GM18505 (cell line): ENCODE measurements around the gene RPS3A.
A peak's percentile ranks its signal among the peaks of the same experiment; 100 is the strongest.
"Not testable (repeated sequence)": the region's sequence is repeated elsewhere in the genome, so short reads cannot be mapped to it uniquely, and the experiment has no call there.

ENCODE experiments used
- ATAC-seq: cut with Tn5 transposase; IDR thresholded peaks from one replicate; pipeline ENCODE4 v1.9.1; 2021; ENCODE audit not compliant: unreplicated experiment
- POLR2A ChIP-seq: IDR thresholded peaks from 4 replicates; pipeline ENCODE4 v1.6.1; 2011; ENCODE audit warnings: borderline replicate concordance; ENCODE audit not compliant: insufficient read depth, insufficient read length; ENCODE audit errors: extremely low read depth

Gene RPS3A

DNA sequence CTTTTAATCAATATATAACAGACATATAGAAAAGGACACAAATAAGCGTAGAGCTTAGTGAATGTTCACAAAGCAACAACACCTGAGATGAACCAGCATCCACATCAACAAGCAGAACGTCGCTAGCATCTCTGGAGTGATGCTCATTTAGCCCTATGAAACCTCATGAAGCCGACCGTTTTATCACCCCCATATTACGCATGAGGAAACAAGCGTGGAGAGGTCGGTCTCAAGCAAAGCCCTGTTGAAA is 524 bp upstream of the RPS3A start:
- no peak for TF ChIP-seq POLR2A
- no peak for ATAC-seq

DNA sequence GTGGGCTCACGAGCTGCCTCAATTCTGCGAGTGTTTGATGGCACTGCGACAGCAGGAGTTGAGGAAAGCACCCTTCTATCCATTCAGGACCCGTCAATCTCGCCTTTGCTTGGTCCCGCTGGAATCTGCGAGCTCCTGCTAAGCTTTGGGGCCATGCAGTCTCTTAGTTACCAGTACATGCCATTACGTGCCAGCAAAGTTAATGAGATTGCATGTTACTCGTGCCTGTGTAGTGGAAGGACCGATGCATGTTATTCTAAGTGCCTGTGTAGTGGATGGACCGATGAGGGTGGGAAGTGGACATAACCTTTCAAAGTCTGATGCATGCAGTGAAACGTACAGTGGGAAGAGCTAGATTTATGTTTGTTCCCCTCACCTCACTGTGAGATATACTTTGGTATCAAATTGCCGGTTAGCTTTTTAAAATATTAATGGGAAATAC is 569 bp downstream of the RPS3A start:
- ATAC-seq: no peak

DNA sequence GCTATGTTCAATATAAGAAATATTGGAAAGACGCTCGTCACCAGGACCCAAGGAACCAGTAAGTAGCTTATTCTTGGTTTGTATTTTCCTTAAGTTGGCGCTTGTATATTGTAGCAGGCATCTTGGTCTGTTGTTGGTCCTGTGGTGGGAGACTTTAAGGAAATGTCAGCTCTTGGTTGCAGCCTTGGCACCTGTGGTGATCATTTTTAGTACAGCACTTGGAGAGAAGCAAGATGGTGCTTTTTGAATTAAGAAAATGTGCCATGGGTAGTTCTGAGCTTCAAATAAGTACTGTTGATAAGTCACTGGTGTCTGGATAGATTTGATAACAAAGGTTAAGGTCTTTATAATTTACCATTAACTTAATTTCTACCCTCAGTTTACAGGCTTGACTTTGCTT is 1.1 kb downstream of the RPS3A start:
- no peak for TF ChIP-seq POLR2A
- ATAC-seq: no peak

More for the DNA sequence above, 569 bp downstream of the RPS3A start:
- no peak for TF ChIP-seq POLR2A

DNA sequence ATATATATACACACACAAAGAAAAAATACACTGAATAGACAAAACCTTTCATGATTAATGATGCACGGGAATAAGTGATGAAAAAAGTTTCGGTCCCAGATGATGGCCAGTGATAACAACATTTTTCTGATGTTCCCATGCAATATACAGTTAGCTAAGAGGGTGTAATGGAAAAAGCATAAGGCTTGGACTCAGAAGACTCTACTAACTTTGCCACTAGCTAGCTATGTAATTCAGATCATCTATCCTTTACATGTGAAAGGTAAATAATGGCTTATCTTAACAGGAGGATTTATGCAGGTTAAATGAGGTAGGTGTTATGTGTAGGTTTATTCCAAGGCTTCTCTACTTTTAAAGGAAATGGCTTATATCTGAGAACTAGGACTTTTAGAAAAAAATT is 4.3 kb downstream of the RPS3A start:
- TF ChIP-seq POLR2A: no peak
- no peak for ATAC-seq

DNA sequence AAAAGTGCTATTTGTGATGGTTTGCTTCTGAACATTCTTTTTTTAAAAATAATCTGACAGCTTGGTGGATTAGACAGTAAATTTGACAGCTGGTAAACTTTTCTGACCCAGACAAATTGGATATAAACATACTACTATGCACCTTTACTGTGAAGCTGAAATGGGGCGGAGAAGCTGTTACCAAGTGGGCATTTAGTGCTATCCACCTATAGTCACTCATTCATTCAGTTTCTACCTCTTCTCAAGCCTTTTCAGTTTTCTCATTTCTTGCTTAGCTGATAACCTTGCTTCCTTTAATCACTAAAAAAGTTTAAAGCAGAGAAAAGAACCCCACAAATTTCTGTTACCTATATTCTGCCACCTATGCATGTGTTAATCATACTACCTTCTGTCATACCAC is 5.2 kb downstream of the RPS3A start:
- no peak for ATAC-seq
- no peak for TF ChIP-seq POLR2A

DNA sequence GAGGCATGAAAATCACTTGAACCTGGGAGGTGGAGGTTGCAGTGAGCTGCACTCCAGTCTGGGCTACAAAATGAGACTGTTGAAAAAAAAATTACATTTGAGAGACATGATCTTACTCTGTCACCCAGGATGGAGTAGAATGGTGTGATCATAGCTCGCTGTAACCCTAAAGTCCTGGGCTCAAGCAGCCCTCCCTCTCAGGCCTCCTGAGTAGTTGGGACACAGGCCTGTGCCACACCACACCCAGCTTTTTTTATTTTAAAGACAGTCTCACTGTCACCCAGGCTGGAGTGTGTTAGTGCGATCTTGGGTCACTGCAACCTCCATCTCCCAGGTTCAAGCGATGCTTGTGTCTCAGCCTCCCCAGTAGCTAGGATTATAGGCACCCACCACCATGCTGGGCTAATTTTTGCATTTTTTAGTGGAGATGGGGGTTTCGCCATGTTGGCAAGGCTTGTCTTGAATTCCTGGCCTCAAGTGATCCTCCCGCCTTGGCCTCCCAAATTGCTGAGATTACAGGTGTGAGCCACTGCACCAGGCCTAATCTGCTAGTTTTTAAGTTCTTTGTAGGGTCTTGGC is 6.1 kb downstream of the RPS3A start:
- peak; percentile 2 for TF ChIP-seq POLR2A

DNA sequence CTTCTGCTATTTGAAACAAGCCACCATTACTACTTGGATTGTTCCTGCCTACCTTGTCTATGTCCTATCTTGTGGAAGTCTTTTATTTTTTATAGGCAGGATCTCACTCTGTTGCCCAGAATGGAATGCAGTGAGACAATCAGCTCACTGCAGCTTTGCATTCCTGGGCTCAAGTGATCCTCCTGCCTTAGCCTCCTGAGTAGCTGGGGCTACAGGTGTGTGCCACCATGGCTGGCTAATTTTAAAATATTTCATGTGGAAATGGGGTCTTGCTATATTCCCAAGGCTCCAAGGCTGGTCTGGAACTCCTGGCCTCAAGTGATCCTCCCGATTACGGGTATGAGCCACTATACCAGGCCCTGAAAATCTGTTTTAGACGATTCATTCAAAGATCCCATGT is 7.6 kb downstream of the RPS3A start:
- no peak for TF ChIP-seq POLR2A
- no peak for ATAC-seq

More for the DNA sequence above, 6.1 kb downstream of the RPS3A start:
- no peak for ATAC-seq

DNA sequence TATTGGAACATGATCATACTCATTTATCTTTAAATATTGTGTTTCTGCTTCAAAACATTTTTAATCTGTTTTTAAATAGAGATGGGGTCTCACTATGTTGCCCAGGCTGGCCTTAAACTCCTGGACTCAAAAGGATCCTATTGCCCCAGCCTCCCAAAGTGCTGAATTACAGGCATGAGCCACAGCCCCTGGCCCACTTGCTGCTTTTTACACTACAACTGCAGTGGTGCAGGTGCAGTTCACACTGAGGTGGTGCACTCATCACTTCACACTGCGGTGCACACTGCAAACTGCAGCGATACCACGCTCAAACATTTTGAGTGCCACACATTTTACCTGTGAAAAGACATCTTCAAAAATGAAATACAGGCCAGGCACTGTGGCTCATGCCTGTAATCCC is 10.8 kb downstream of the RPS3A start:
- ATAC-seq: no peak
- no peak for TF ChIP-seq POLR2A

DNA sequence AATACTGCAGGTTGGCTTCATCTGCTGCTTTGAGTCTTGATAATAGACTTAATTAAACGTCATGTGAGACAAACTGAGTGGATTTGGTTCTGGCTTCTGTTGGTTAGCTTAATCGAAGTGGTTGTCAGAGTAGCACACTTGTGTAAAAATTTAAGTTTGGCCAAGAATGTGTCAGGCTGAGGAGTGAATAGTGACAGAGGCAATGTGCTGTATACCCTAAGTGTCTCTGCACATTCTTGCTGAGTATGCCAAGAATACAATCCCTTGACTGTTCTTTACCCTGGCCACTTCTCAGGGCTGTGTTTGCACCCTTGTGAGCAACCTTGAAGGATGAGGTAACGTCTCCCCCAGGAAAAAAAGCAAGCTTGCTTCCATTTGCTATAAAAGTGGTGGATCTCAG is 14.9 kb downstream of the RPS3A start:
- no peak for ATAC-seq

DNA sequence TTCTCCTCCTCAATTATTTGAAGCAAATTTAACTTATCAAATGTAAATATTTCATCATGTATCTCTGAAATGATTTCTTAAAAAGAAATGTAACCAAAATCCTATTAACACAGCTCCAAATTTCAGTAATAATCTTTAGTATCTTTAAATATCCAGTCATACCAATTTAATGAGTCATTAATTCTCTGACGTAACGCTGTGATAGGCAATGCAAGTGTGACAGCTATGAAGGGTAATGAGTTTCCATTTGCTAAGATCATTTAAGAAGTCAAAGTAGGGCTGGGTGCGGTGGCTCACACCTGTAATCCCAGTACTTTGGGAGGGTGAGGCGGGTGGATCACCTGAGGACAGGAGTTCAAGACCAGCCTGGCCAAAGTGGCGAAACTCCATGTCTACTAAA is 15.6 kb downstream of the RPS3A start:
- ATAC-seq: no peak
- no peak for TF ChIP-seq POLR2A

More for the DNA sequence above, 14.9 kb downstream of the RPS3A start:
- TF ChIP-seq POLR2A: no peak

DNA sequence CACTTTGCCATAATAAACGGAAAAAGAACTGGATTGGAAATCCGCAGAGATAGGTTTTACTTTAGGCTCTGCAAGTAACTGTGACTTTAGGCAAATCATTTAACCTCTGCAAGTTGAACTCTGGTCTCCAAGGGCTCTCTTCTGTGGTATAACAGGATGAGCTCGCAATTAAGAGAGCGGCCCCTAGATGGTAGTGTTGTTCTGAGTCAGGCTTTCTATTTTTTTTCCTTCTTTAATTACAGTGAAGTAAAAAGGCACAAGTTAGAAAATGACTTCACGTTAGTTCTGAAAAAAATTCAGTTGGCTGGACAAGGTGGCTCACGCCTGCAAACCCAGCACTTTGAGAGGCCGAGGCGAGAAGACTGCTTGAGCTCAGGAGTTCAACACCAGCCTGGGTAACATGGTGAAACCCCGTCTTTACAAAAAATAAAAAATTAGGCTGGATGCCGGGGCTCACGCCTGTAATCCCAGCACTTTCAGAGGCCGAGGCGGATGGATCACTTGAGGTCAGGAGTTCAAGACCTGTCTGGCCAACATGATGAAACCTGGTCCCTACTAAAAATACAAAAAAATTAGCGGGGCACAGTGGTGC is 18.0 kb downstream of the RPS3A start:
- TF ChIP-seq POLR2A: no peak
- ATAC-seq: peak; percentile 82

DNA sequence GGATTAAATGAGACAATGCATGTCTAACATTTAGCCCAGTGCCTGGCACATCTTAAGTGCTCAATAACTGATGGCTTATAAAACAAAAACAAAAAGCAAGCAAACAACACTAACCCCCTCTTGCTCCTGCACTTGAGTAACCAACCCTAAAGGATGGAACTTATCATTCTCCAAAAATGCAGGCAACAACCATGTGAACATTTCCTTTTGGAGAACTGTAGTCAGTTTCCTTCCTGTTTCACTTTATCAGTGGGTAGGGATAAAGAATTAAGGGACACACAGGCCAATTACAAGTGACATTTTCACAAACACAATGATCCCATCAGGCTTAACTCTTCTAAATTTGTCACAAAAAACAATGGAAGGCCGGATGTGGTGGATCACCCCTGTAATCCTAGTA is 30.4 kb downstream of the RPS3A start:
- no peak for ATAC-seq
- TF ChIP-seq POLR2A: no peak

DNA sequence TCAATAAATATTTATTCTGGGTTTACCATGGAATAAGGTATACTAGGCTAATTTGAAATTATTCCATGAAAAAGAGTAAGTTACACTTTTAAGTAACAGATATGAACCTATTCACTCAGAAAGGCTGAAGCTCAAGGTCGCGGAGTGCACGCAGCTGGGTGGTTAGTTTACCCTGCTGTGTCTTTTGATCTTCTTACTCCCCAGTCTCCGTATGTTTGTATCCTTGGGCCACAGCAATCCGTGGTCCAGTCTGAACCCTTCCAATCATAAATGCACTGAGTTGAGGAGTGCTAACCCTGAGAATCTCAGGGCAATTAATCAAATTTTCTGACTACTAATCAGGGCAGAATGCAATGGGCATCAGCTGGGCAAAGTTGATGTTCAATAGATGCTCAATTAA is 33.9 kb downstream of the RPS3A start:
- TF ChIP-seq POLR2A: no peak
- ATAC-seq: no peak

DNA sequence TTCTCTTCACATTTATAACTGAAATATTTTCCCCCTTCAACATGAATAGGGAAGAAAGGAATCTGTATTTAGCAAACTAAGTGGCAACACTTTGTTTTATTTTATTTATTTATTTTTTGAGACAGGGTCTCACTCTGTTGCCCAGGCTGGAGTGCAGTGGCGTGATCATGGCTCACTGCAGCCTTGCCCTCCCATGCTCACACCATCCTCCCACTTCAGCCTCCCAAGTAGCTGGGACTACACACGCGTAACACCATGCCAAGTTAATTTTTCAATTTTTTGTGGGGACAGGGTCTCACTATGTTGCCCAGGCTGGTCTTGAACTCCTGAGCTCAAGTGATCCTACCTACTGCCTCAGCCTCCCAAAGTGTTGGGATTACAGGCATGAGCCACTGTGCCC is 36.6 kb downstream of the RPS3A start:
- ATAC-seq: not testable (repeated sequence)

DNA sequence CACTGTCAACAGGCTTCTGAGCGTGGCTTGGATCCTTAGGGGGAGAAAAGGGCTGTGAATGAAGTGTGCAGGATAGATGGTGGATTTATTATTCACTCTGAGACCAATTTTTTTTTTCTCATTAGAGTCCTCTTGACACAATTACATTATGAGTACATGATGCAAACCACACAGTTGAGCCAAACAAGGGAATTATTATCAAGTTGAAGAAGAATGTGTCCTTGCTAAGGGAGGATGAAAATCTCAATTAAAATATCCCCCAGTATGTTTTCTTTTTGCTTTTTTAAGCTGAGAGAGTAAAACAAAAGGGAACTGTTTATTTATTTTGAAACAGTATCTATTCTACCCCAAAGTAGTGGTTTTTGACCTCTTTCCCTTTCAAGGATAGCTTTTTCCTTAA is 40.4 kb downstream of the RPS3A start:
- ATAC-seq: no peak
- no peak for TF ChIP-seq POLR2A

DNA sequence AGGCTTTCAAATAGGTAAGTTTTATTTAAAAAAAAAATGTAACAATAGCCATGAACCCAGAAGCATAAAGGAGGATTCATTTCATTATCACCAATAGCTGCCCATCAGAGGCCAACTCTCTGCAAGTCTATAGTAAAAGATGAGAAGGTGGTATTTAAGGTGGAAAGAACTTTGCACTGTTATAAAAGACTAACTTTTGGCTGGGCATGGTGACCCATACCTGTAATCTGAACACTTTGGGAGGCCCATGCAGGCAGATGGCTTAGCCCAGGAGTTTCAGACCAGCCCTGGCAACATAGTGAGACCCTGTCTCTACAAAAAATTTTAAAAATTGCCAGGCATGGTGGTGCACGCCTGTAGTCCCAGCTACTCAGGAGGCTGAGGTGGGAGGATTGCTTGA is 43.3 kb downstream of the RPS3A start:
- ATAC-seq: no peak

DNA sequence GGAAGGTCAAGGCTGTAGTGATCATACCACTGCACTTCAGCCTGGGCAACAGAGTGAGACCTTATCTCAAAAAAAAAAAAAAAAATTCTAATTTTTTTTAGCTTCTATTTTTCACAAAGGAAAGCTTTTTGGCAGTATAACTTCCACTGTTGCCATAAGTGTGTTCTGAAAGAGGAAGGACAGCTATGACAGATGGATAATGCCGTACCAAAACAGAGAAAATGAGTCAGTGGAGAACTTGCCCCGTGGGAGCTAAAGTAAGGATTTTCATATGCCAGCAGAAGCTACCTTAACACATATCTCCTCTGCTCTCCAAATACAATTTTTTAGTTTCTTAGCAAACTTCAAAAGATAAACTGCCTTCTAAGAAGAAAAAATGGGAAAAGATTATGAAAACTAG is 43.7 kb downstream of the RPS3A start:
- ATAC-seq: no peak
- TF ChIP-seq POLR2A: no peak

More for the DNA sequence above, 43.3 kb downstream of the RPS3A start:
- no peak for TF ChIP-seq POLR2A
